Activated CD4-positive, alpha-beta T cell treated with anti-CD3 and anti-CD28 coated beads, Interleukin-2, amount 10 ng/mL, durations not matched to agents 7 days and 5 days (primary cell): ENCODE results near the gene NPHP4. TPM values are rescaled to one million over a fixed set of nuclear protein-coding genes. Genes with fewer than 3 reads are reported as not detected.

Source experiments
- CTCF ChIA-PET: fragments of 350-600 bp; sonication (Branson Sonifier 250); formaldehyde crosslinking; loops from one replicate; lab custom pipeline; 2021; ENCODE audit warnings: antibody characterized with exemption; lab: Charles Lee
- POLR2A ChIA-PET: fragments of 350-600 bp; sonication (Branson Sonifier 250); formaldehyde crosslinking; loops from one replicate; lab custom pipeline; 2021; ENCODE audit warnings: antibody characterized with exemption; lab: Charles Lee
- DNase-seq: peaks from one replicate; pipeline ENCODE4 v3.0.0-alpha.2; 2020
- H3K27ac Mint-ChIP-seq: one replicate; pipeline ENCODE4 v1.8.0; 2021; ENCODE audit warnings: mild to moderate bottlenecking, moderate library complexity, mixed read lengths
- H3K27me3 Mint-ChIP-seq: one replicate; pipeline ENCODE4 v1.8.0; 2021; ENCODE audit warnings: mixed read lengths
- H3K36me3 Mint-ChIP-seq: one replicate; pipeline ENCODE4 v1.8.0; 2021; ENCODE audit warnings: low read depth, mixed read lengths
- H3K4me1 Mint-ChIP-seq: one replicate; pipeline ENCODE4 v1.8.0; 2021; ENCODE audit warnings: mixed read lengths
- H3K4me3 Mint-ChIP-seq: one replicate; pipeline ENCODE4 v1.8.0; 2021; ENCODE audit warnings: mild to moderate bottlenecking, moderate library complexity, mixed read lengths
- H3K9me3 Mint-ChIP-seq: one replicate; pipeline ENCODE4 v1.8.0; 2021; ENCODE audit warnings: mixed read lengths
- total RNA-seq, 2 experiments: library from RNA; stranded (reverse); gene quantifications; one replicate each; pipeline ENCODE4 v1.2.3, GENCODE V29; 2021

The NPHP4 gene
- total RNA-seq, 2 experiments from 2014 or later, result 14.6 to 16.1 TPM

- H3K4me1 Mint-ChIP-seq, result peaks cover 33% of the 10 kb centered on the region
- H3K27me3 Mint-ChIP-seq, result no peaks in the 10 kb centered on the region
- H3K27ac Mint-ChIP-seq, result peak overlapping the region; percentile 44
- H3K9me3 Mint-ChIP-seq, result no peaks in the 10 kb centered on the region
- ChIA-PET CTCF (interaction anchor here (1.2 kb wide), 1 partner anchor 19 kb away, joined by 4 read pairs; no protein-coding TSS in a partner anchor), POLR2A (no interaction called here)
- DNase-seq, result no peak
- peaks cover 10% of the 10 kb centered on the region for H3K36me3 Mint-ChIP-seq
- no peak overlapping the region for H3K4me3 Mint-ChIP-seq
Measured at GRCh38 chr1:5998051-5998905, 6.1 kb upstream of the NPHP4 start.

GRCh38 chr1:5997316-5997715, 5.1 kb upstream of the NPHP4 start:
- Mint-ChIP-seq H3K27me3 (no peaks in the 10 kb centered on the region), H3K9me3 (no peaks in the 10 kb centered on the region), H3K27ac (no peak overlapping the region), H3K4me1 (peaks cover 33% of the 10 kb centered on the region), H3K36me3 (peaks cover 11% of the 10 kb centered on the region), H3K4me3 (no peak overlapping the region)
- POLR2A ChIA-PET, result no interaction called here
- CTCF ChIA-PET, result no interaction called here
- no peak for DNase-seq

- peaks cover 33% of the 10 kb centered on the region for H3K4me1 Mint-ChIP-seq
- ChIA-PET POLR2A (no interaction called here), CTCF (no interaction called here)
- H3K9me3 Mint-ChIP-seq, result no peaks in the 10 kb centered on the region
- H3K27me3 Mint-ChIP-seq, result no peaks in the 10 kb centered on the region
- DNase-seq, result no peak
- no peak overlapping the region for H3K27ac Mint-ChIP-seq
- H3K36me3 Mint-ChIP-seq, result peaks cover 11% of the 10 kb centered on the region
- no peak overlapping the region for H3K4me3 Mint-ChIP-seq
Measured at GRCh38 chr1:5996641-5997270, 4.5 kb upstream of the NPHP4 start.

- DNase-seq, result no peak
- POLR2A ChIA-PET, result no interaction called here
- H3K36me3 Mint-ChIP-seq, result peaks cover 11% of the 10 kb centered on the region
- no peak overlapping the region for H3K4me3 Mint-ChIP-seq
- peak overlapping the region; percentile 19 for H3K27ac Mint-ChIP-seq
- CTCF ChIA-PET, result interaction anchor here (0.5 kb wide), 1 partner anchor 617 kb away, joined by 6 read pairs; no protein-coding TSS in a partner anchor
- peaks cover 35% of the 10 kb centered on the region for H3K4me1 Mint-ChIP-seq
- H3K9me3 Mint-ChIP-seq, result no peaks in the 10 kb centered on the region
- H3K27me3 Mint-ChIP-seq, result no peaks in the 10 kb centered on the region
Measured at GRCh38 chr1:5995871-5996630, 3.8 kb upstream of the NPHP4 start.

- peak overlapping the region; percentile 97 for H3K27ac Mint-ChIP-seq
- ChIA-PET CTCF (interaction anchor here (0.5 to 2.3 kb wide), 8 partner anchors 8 to 616 kb away, joined by 3 to 10 read pairs (median 5); no protein-coding TSS in a partner anchor), POLR2A (no interaction called here)
- peak; percentile 85 for DNase-seq
- H3K36me3 Mint-ChIP-seq, result peaks cover 13% of the 10 kb centered on the region
- no peaks in the 10 kb centered on the region for H3K27me3 Mint-ChIP-seq
- no peaks in the 10 kb centered on the region for H3K9me3 Mint-ChIP-seq
- peaks cover 36% of the 10 kb centered on the region for H3K4me1 Mint-ChIP-seq
- peak overlapping the region; percentile 96 for H3K4me3 Mint-ChIP-seq
Measured at GRCh38 chr1:5994713-5995621, 2.7 kb upstream of the NPHP4 start.

- Mint-ChIP-seq H3K27me3 (no peaks in the 10 kb centered on the region), H3K27ac (peak overlapping the region; percentile 97), H3K4me1 (peaks cover 33% of the 10 kb centered on the region), H3K4me3 (peak overlapping the region; percentile 96), H3K36me3 (peaks cover 13% of the 10 kb centered on the region), H3K9me3 (no peaks in the 10 kb centered on the region)
- POLR2A ChIA-PET, result interaction anchor here (1.1 kb wide), 1 partner anchor 13 kb away, joined by 3 read pairs; no protein-coding TSS in a partner anchor
- DNase-seq, result peak; percentile 41
- CTCF ChIA-PET, result interaction anchor here (1.2 to 2.3 kb wide), 6 partner anchors 9 to 31 kb away, joined by 3 to 10 read pairs (median 5); no protein-coding TSS in a partner anchor
Measured at GRCh38 chr1:5993556-5994491, 1.6 kb upstream of the NPHP4 start.

- POLR2A ChIA-PET, result interaction anchor here (0.6 to 1.1 kb wide), 2 partner anchors 14 to 247 kb away, joined by 3 read pairs; no protein-coding TSS in a partner anchor
- peak; percentile 31 for DNase-seq
Measured at GRCh38 chr1:5992814-5993555, 760 bp upstream of the NPHP4 start.

GRCh38 chr1:5991381-5992025, 722 bp downstream of the NPHP4 start:
- peak; percentile 44 for DNase-seq
- H3K27ac Mint-ChIP-seq, result peak overlapping the region; percentile 97
- peak overlapping the region; percentile 96 for H3K4me3 Mint-ChIP-seq
- POLR2A ChIA-PET, result interaction anchor here (0.7 kb wide), 1 partner anchor 34 kb away, joined by 3 read pairs; no protein-coding TSS in a partner anchor
- H3K27me3 Mint-ChIP-seq, result no peaks in the 10 kb centered on the region
- CTCF ChIA-PET, result interaction anchor here (1.5 to 1.6 kb wide), 2 partner anchors 11 to 16 kb away, joined by 3 to 5 read pairs; no protein-coding TSS in a partner anchor
- peaks cover 29% of the 10 kb centered on the region for H3K4me1 Mint-ChIP-seq
- no peaks in the 10 kb centered on the region for H3K9me3 Mint-ChIP-seq
- peaks cover 13% of the 10 kb centered on the region for H3K36me3 Mint-ChIP-seq

More at GRCh38 chr1:5992814-5993555, 760 bp upstream of the NPHP4 start:
- Mint-ChIP-seq H3K27me3 (no peaks in the 10 kb centered on the region), H3K4me1 (peaks cover 33% of the 10 kb centered on the region), H3K36me3 (peaks cover 13% of the 10 kb centered on the region), H3K27ac (peak overlapping the region; percentile 97), H3K9me3 (no peaks in the 10 kb centered on the region), H3K4me3 (peak overlapping the region; percentile 96)
- CTCF ChIA-PET, result interaction anchor here (0.5 to 2.3 kb wide), 6 partner anchors 10 to 1162 kb away, joined by 3 to 10 read pairs (median 4); no protein-coding TSS in a partner anchor

GRCh38 chr1:5990913-5991312, 1.3 kb downstream of the NPHP4 start:
- no peaks in the 10 kb centered on the region for H3K9me3 Mint-ChIP-seq
- CTCF ChIA-PET, result interaction anchor here (1.5 to 1.6 kb wide), 2 partner anchors 10 to 15 kb away, joined by 3 to 5 read pairs; no protein-coding TSS in a partner anchor
- H3K27ac Mint-ChIP-seq, result peak overlapping the region; percentile 87
- DNase-seq, result no peak
- H3K36me3 Mint-ChIP-seq, result peaks cover 13% of the 10 kb centered on the region
- POLR2A ChIA-PET, result interaction anchor here (0.7 kb wide), 1 partner anchor 33 kb away, joined by 3 read pairs; no protein-coding TSS in a partner anchor
- peaks cover 25% of the 10 kb centered on the region for H3K4me1 Mint-ChIP-seq
- peak overlapping the region; percentile 96 for H3K4me3 Mint-ChIP-seq
- no peaks in the 10 kb centered on the region for H3K27me3 Mint-ChIP-seq
